Ectodermal cell (in vitro differentiated cells): ENCODE results near the gene TMEM229A.
"Not testable (repeated sequence)": the region's sequence is repeated elsewhere in the genome, so short reads cannot be mapped to it uniquely, and the experiment has no call there.

Source experiments
- H3K27ac ChIP-seq: 2 replicates; pipeline ENCODE4 v1.7.0; 2013; ENCODE audit warnings: mild to moderate bottlenecking, low read depth, low read length; ENCODE audit not compliant: insufficient read depth, poor library complexity, severe bottlenecking
- H3K27me3 ChIP-seq: 2 replicates; pipeline ENCODE4 v1.7.0; 2013; ENCODE audit warnings: mild to moderate bottlenecking, low read length; ENCODE audit not compliant: insufficient read depth, control insufficient read depth, poor library complexity, severe bottlenecking
- H3K36me3 ChIP-seq: one replicate; pipeline ENCODE4 v1.7.0; 2013; ENCODE audit warnings: low read length; ENCODE audit not compliant: control insufficient read depth, insufficient read depth
- H3K4me1 ChIP-seq: one replicate; pipeline ENCODE4 v1.7.0; 2013; ENCODE audit warnings: low read length; ENCODE audit not compliant: control insufficient read depth, insufficient read depth
- H3K4me3 ChIP-seq: 2 replicates; pipeline ENCODE4 v1.7.0; 2013; ENCODE audit warnings: low read depth, low read length, control low read depth; ENCODE audit not compliant: insufficient read depth
- H3K9me3 ChIP-seq: 2 replicates; pipeline ENCODE4 v1.7.0; 2013; ENCODE audit warnings: mild to moderate bottlenecking, low read length, moderate library complexity; ENCODE audit not compliant: control insufficient read depth
- WGBS, 2 experiments: methylation state at CpG; one replicate each; pipeline ENCODE4 v1.1.7; 2013; ENCODE audit warnings: missing lambda C conversion rate in 2 of 2; 5-methylcytosine and 5-hydroxymethylcytosine counted together

TMEM229A gene

GRCh38 chr7:124020060-124020459 is 12.8 kb downstream of the TMEM229A start:
- 100% methylated on average over 1 of the region's 1 CpG for WGBS, 2 experiments
- H3K4me1 ChIP-seq: no peaks in the 10 kb centered on the region
- H3K36me3 ChIP-seq: no peaks in the 10 kb centered on the region
- H3K4me3 ChIP-seq: no peak overlapping the region
- no peaks in the 10 kb centered on the region for H3K9me3 ChIP-seq
- no peak overlapping the region for H3K27ac ChIP-seq
- H3K27me3 ChIP-seq: no peaks in the 10 kb centered on the region

- H3K9me3 ChIP-seq: no peaks in the 10 kb centered on the region
- no peaks in the 10 kb centered on the region for H3K27me3 ChIP-seq
- 86 to 93% methylated on average over 3 of the region's 3 CpGs for WGBS, 2 experiments
- no peak overlapping the region for H3K4me3 ChIP-seq
- H3K36me3 ChIP-seq: no peaks in the 10 kb centered on the region
- no peak overlapping the region for H3K27ac ChIP-seq
- no peaks in the 10 kb centered on the region for H3K4me1 ChIP-seq
Measured at GRCh38 chr7:124013306-124013705, 19.6 kb downstream of the TMEM229A start.

- no peak overlapping the region for H3K27ac ChIP-seq
- no peaks in the 10 kb centered on the region for H3K4me1 ChIP-seq
- no peaks in the 10 kb centered on the region for H3K27me3 ChIP-seq
- no peaks in the 10 kb centered on the region for H3K36me3 ChIP-seq
- H3K9me3 ChIP-seq: no peaks in the 10 kb centered on the region
- 95 to 96% methylated on average over 2 of the region's 3 CpGs for WGBS, 2 experiments
- no peak overlapping the region for H3K4me3 ChIP-seq
Measured at GRCh38 chr7:124012864-124013263, 20.0 kb downstream of the TMEM229A start.

- H3K9me3 ChIP-seq: no peaks in the 10 kb centered on the region
- no peak overlapping the region for H3K4me3 ChIP-seq
- no peak overlapping the region for H3K27ac ChIP-seq
- no peaks in the 10 kb centered on the region for H3K36me3 ChIP-seq
- H3K27me3 ChIP-seq: no peaks in the 10 kb centered on the region
- peaks cover 4% of the 10 kb centered on the region for H3K4me1 ChIP-seq
- 85 to 97% methylated on average over 2 of the region's 2 CpGs for WGBS, 2 experiments
Measured at GRCh38 chr7:124009321-124009720, 23.5 kb downstream of the TMEM229A start.

- not testable (repeated sequence) for H3K4me1 ChIP-seq, H3K36me3 ChIP-seq, H3K4me3 ChIP-seq, H3K27me3 ChIP-seq, H3K9me3 ChIP-seq, H3K27ac ChIP-seq
- WGBS, 2 experiments: 79% methylated on average over 6 of the region's 6 CpGs
Measured at GRCh38 chr7:124008296-124008695, 24.6 kb downstream of the TMEM229A start.

GRCh38 chr7:123999703-124000102 is 33.2 kb downstream of the TMEM229A start:
- Histone ChIP-seq H3K36me3 (no peaks in the 10 kb centered on the region), H3K4me1 (peaks cover 4% of the 10 kb centered on the region), H3K9me3 (no peaks in the 10 kb centered on the region), H3K27me3 (no peaks in the 10 kb centered on the region), H3K27ac (no peak overlapping the region), H3K4me3 (no peak overlapping the region)
- 86 to 95% methylated on average over 3 of the region's 3 CpGs for WGBS, 2 experiments

GRCh38 chr7:123998921-123999320 is 33.9 kb downstream of the TMEM229A start:
- Histone ChIP-seq H3K9me3 (no peaks in the 10 kb centered on the region), H3K4me1 (peaks cover 7% of the 10 kb centered on the region), H3K27me3 (no peaks in the 10 kb centered on the region), H3K36me3 (no peaks in the 10 kb centered on the region), H3K27ac (no peak overlapping the region), H3K4me3 (no peak overlapping the region)
- WGBS, 2 experiments: 94 to 95% methylated on average over 5 of the region's 5 CpGs

- Histone ChIP-seq H3K9me3 (no peaks in the 10 kb centered on the region), H3K27ac (no peak overlapping the region), H3K4me1 (peaks cover 7% of the 10 kb centered on the region), H3K27me3 (no peaks in the 10 kb centered on the region), H3K36me3 (no peaks in the 10 kb centered on the region), H3K4me3 (no peak overlapping the region)
- 95 to 97% methylated on average over 6 of the region's 6 CpGs for WGBS, 2 experiments
Measured at GRCh38 chr7:123996327-123996625, 36.6 kb downstream of the TMEM229A start.

- Histone ChIP-seq H3K4me1 (peaks cover 7% of the 10 kb centered on the region), H3K27me3 (no peaks in the 10 kb centered on the region), H3K9me3 (no peaks in the 10 kb centered on the region), H3K27ac (no peak overlapping the region), H3K36me3 (no peaks in the 10 kb centered on the region), H3K4me3 (no peak overlapping the region)
- WGBS, 2 experiments: 94 to 95% methylated on average over 9 to 10 of the region's 10 CpGs
Measured at GRCh38 chr7:123995617-123996326, 37.1 kb downstream of the TMEM229A start.

- no peaks in the 10 kb centered on the region for H3K27me3 ChIP-seq
- peaks cover 7% of the 10 kb centered on the region for H3K4me1 ChIP-seq
- H3K27ac ChIP-seq: peak overlapping the region; percentile 47
- H3K9me3 ChIP-seq: no peaks in the 10 kb centered on the region
- no peaks in the 10 kb centered on the region for H3K36me3 ChIP-seq
- H3K4me3 ChIP-seq: no peak overlapping the region
Measured at GRCh38 chr7:123994449-123994848, 38.4 kb downstream of the TMEM229A start.

- WGBS, 2 experiments: 90 to 93% methylated on average over 2 of the region's 2 CpGs
- Histone ChIP-seq H3K27ac (no peak overlapping the region), H3K4me1 (peaks cover 7% of the 10 kb centered on the region), H3K27me3 (no peaks in the 10 kb centered on the region), H3K4me3 (no peak overlapping the region), H3K36me3 (no peaks in the 10 kb centered on the region), H3K9me3 (no peaks in the 10 kb centered on the region)
Measured at GRCh38 chr7:123993996-123994395, 38.9 kb downstream of the TMEM229A start.
